GM18511 (cell line): ENCODE data around the gene SMIM32.
A peak's percentile ranks its signal among the peaks of the same experiment; 100 is the strongest.

Experiments
- ATAC-seq: cut with Tn5 transposase; IDR thresholded peaks from one replicate; pipeline ENCODE4 v1.9.1; 2021; ENCODE audit warnings: mild to moderate bottlenecking, moderate library complexity; ENCODE audit not compliant: unreplicated experiment

SMIM32 gene

DNA sequence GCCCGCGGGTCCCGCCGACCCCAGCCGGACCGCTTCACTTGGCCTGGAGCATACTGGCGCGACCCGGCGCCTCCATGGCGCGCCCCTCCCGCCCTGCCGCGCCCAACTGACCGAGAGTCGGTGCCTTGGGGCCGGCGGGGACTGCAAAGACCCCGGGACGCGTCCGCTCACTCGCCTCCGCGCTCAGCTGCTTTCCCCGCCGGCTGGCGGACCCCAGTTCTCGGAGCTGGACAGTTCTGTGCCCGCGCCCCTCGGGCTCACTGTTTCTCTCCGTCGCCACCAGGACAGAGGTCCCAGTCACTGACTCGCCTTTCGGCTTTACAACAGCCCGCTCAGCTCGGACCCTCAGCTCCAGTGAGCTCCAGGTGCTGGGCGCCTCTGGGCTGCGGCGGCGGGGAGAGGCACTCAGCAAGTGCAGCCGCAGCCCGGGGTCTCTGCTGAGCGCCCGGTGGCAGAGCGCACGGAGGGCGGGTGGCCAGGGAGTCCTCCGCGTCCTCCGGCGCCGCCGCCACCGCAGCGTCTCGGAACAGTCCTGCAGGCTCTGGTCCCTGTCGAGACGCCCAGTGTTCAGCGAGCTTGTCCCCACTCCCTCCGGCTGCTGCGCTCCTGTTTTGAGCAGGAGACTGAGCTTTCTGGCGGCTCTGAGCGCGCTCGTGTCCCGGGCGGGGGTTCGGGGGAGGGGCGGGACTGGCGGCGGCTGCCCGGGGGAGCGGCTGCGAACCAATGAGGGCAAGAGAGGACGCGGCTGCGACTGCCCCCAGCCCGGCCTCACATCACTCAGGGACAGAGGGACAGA, at the start of gene SMIM32:
Gene SMIM32 (minus strand): TSS at position 637 of the 796 bp plus-strand sequence. CDS start 638 bp downstream, outside the sequence.
- no peak for ATAC-seq

GRCh38 chr5:136242611-136243010, 49.6 kb upstream of the SMIM32 start:
- peak; percentile 66 for ATAC-seq

GRCh38 chr5:136242136-136242535, 49.2 kb upstream of the SMIM32 start:
- peak; percentile 75 for ATAC-seq

GRCh38 chr5:136240894-136241293, 47.9 kb upstream of the SMIM32 start:
- no peak for ATAC-seq

- no peak for ATAC-seq
Observed at GRCh38 chr5:136236479-136237083, 43.6 kb upstream of the SMIM32 start.

DNA sequence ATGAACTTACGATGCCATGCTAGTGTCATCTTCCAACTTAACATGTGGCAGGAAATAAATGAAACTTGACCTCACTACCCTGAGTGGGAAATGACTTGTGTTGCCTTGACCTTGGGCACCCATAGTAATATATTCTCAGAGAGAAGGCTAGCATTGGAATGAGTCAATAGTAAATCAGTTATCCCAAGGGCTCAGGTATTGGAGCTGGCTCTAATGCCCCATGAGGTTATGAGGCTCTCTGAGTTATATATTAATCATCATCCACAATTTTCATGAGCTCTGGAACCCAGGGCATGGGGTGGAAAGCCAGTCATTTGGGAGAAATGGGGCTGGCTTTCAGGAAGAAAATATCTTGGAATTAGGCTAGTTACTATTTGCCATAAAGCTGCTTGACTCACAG, 42.4 kb upstream of the SMIM32 start:
- ATAC-seq = no peak

GRCh38 chr5:136232316-136232715, 39.4 kb upstream of the SMIM32 start:
- peak; percentile 77 for ATAC-seq

- no peak for ATAC-seq
Observed at GRCh38 chr5:136230176-136230575, 37.2 kb upstream of the SMIM32 start.

- no peak for ATAC-seq
Observed at GRCh38 chr5:136228136-136228757, 35.3 kb upstream of the SMIM32 start.

DNA sequence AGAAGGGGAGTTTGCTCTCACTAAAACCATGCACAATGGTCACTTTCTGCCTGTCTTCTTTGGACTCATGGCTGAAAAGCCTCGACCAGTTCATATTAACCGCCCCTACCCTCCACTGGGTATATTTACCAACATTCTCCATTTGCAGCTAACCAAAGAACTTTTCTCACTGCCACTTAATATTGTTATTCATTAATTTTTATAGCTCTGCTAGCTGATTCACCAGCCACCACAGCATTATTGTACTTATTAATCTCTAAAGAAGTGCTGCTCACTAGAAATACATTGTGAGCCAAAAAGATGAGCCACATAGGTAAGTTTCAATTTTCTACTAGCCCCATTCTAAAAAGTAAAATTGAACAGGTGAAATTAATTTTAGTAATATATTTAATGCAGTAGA, 33.4 kb upstream of the SMIM32 start:
- no peak for ATAC-seq

GRCh38 chr5:136225796-136226195, 32.8 kb upstream of the SMIM32 start:
- ATAC-seq = no peak

GRCh38 chr5:136222580-136223235, 29.7 kb upstream of the SMIM32 start:
- no peak for ATAC-seq

DNA sequence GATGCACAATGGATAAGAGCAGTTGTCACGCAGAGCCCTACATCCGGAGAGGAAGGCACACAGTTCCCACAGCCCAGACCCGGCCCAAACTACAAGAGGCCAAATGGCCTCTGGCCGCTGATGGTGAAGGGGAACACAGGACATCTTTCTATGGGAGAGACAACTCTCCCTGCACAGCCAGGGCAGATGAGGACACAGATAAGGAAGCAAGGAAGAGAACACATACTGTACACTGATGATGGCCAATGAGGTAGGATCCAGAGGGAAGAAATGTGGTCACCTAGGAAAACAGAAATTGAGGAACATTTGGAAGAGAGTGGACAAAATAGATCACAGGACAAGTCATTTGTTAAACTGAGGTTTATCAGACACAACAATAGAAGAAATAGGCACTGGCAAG, 28.4 kb upstream of the SMIM32 start:
- no peak for ATAC-seq

DNA sequence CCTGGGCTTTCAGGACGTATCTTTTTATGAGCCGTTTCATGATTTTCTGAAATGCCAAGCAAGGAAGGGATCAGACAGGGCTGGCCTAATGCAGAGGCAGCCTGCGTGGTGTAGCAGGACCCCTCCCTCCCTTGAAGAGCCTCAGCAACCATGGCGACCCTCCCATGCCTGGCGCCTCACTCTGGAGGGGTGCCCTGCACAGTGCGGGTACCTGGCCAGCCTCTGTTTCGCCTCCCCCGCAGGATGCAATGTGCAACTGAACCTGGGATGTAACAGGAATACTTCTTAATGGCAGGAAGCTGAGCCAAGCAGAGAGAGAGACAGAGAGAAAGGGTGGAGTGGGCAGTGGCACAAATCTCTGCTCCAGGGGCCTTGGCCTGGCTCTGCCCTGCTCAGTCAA, 23.3 kb upstream of the SMIM32 start:
- no peak for ATAC-seq

GRCh38 chr5:136215812-136216211, 22.9 kb upstream of the SMIM32 start:
- ATAC-seq = no peak

GRCh38 chr5:136213919-136214493, 21.0 kb upstream of the SMIM32 start:
- no peak for ATAC-seq

- peak; percentile 56 for ATAC-seq
Observed at GRCh38 chr5:136212252-136212721, 19.3 kb upstream of the SMIM32 start.

- ATAC-seq = no peak
Observed at GRCh38 chr5:136211282-136212040, 18.5 kb upstream of the SMIM32 start.

- ATAC-seq = no peak
Observed at GRCh38 chr5:136210259-136210658, 17.3 kb upstream of the SMIM32 start.

GRCh38 chr5:136209346-136209910, 16.5 kb upstream of the SMIM32 start:
- no peak for ATAC-seq
